ENCODE results near the gene LMNTD1. TPM values are rescaled to one million over a fixed set of nuclear protein-coding genes. Genes with fewer than 3 reads are reported as not detected.

LMNTD1 gene
- total RNA-seq, 1 donor from 2014 or later = not detected

GRCh38 chr12:25585021-25585523, 32.0 kb upstream of the LMNTD1 start:
- no peaks in the 10 kb centered on the region for H3K27me3 Mint-ChIP-seq (ENCODE audit: low read depth, unreplicated experiment)
- H3K4me1 Mint-ChIP-seq (ENCODE audit: low read depth, unreplicated experiment) = no peaks in the 10 kb centered on the region
- peaks cover 3% of the 10 kb centered on the region for H3K9me3 Mint-ChIP-seq (ENCODE audit: unreplicated experiment)
- TF ChIP-seq EZH2 (IDR thresholded peaks at IDR 0.05; ENCODE audit: insufficient read depth, low read length) (no peak), CTCF (IDR thresholded peaks at IDR 0.05; ENCODE audit: insufficient read depth, low read depth, low read length) (no peak)
- peak; percentile 76 for DNase-seq (ENCODE audit: low read depth)
- H3K79me2 ChIP-seq (ENCODE audit: insufficient read depth, low read length) = no peaks in the 10 kb centered on the region
- no peaks in the 10 kb centered on the region for H3K4me1 ChIP-seq (ENCODE audit: insufficient read depth, low read length)
- no peak overlapping the region for H3K4me3 Mint-ChIP-seq (ENCODE audit: unreplicated experiment)
- no peak overlapping the region for H2AFZ ChIP-seq (ENCODE audit: low read depth, low read length)
- H3K4me3 ChIP-seq (ENCODE audit: insufficient read depth, low read depth, low read length) = no peak overlapping the region
- no peak overlapping the region for H3K27ac ChIP-seq (ENCODE audit: low read depth, low read length)
- H3K9me3 ChIP-seq (ENCODE audit: insufficient read depth, low read depth, low read length) = peaks cover 10% of the 10 kb centered on the region
- H3K9ac ChIP-seq (ENCODE audit: low read length) = no peak overlapping the region
- no peaks in the 10 kb centered on the region for H3K36me3 ChIP-seq (ENCODE audit: insufficient read depth, low read length)
- no peak overlapping the region for H3K27ac Mint-ChIP-seq (ENCODE audit: unreplicated experiment)
- H3K27me3 ChIP-seq (ENCODE audit: insufficient read depth, low read length) = no peaks in the 10 kb centered on the region
- no peaks in the 10 kb centered on the region for H3K36me3 Mint-ChIP-seq (ENCODE audit: low read depth, unreplicated experiment)
- FAIRE-seq = no peak
- H4K20me1 ChIP-seq (ENCODE audit: insufficient read depth, low read length) = no peaks in the 10 kb centered on the region
- H3K4me2 ChIP-seq (ENCODE audit: low read length) = no peak overlapping the region

- Mint-ChIP-seq H3K27ac (ENCODE audit: unreplicated experiment) (no peak overlapping the region), H3K36me3 (ENCODE audit: low read depth, unreplicated experiment) (no peaks in the 10 kb centered on the region), H3K4me1 (ENCODE audit: low read depth, unreplicated experiment) (no peaks in the 10 kb centered on the region), H3K27me3 (ENCODE audit: low read depth, unreplicated experiment) (no peaks in the 10 kb centered on the region), H3K4me3 (ENCODE audit: unreplicated experiment) (no peak overlapping the region), H3K9me3 (ENCODE audit: unreplicated experiment) (peaks cover 3% of the 10 kb centered on the region)
- Histone ChIP-seq H3K79me2 (ENCODE audit: insufficient read depth, low read length) (no peaks in the 10 kb centered on the region), H2AFZ (ENCODE audit: low read depth, low read length) (no peak overlapping the region), H3K9me3 (ENCODE audit: insufficient read depth, low read depth, low read length) (peaks cover 10% of the 10 kb centered on the region), H3K27me3 (ENCODE audit: insufficient read depth, low read length) (no peaks in the 10 kb centered on the region), H3K9ac (ENCODE audit: low read length) (no peak overlapping the region), H3K36me3 (ENCODE audit: insufficient read depth, low read length) (no peaks in the 10 kb centered on the region), H3K27ac (ENCODE audit: low read depth, low read length) (no peak overlapping the region), H4K20me1 (ENCODE audit: insufficient read depth, low read length) (no peaks in the 10 kb centered on the region), H3K4me1 (ENCODE audit: insufficient read depth, low read length) (no peaks in the 10 kb centered on the region), H3K4me2 (ENCODE audit: low read length) (no peak overlapping the region), H3K4me3 (ENCODE audit: insufficient read depth, low read depth, low read length) (no peak overlapping the region)
- FAIRE-seq = no peak
- TF ChIP-seq EZH2 (IDR thresholded peaks at IDR 0.05; ENCODE audit: insufficient read depth, low read length) = no peak
- no peak for TF ChIP-seq CTCF (IDR thresholded peaks at IDR 0.05; ENCODE audit: insufficient read depth, low read depth, low read length)
- no peak for DNase-seq (ENCODE audit: low read depth)
Observed at GRCh38 chr12:25584596-25584995, 31.5 kb upstream of the LMNTD1 start.

- Mint-ChIP-seq H3K4me1 (ENCODE audit: low read depth, unreplicated experiment) (no peaks in the 10 kb centered on the region), H3K9me3 (ENCODE audit: unreplicated experiment) (peaks cover 3% of the 10 kb centered on the region), H3K27me3 (ENCODE audit: low read depth, unreplicated experiment) (no peaks in the 10 kb centered on the region), H3K4me3 (ENCODE audit: unreplicated experiment) (no peak overlapping the region), H3K36me3 (ENCODE audit: low read depth, unreplicated experiment) (no peaks in the 10 kb centered on the region), H3K27ac (ENCODE audit: unreplicated experiment) (no peak overlapping the region)
- TF ChIP-seq CTCF (IDR thresholded peaks at IDR 0.05; ENCODE audit: insufficient read depth, low read depth, low read length) (no peak), EZH2 (IDR thresholded peaks at IDR 0.05; ENCODE audit: insufficient read depth, low read length) (no peak)
- Histone ChIP-seq H3K27me3 (ENCODE audit: insufficient read depth, low read length) (no peaks in the 10 kb centered on the region), H3K4me2 (ENCODE audit: low read length) (no peak overlapping the region), H2AFZ (ENCODE audit: low read depth, low read length) (no peak overlapping the region), H3K4me1 (ENCODE audit: insufficient read depth, low read length) (no peaks in the 10 kb centered on the region), H3K36me3 (ENCODE audit: insufficient read depth, low read length) (no peaks in the 10 kb centered on the region), H3K9me3 (ENCODE audit: insufficient read depth, low read depth, low read length) (peaks cover 10% of the 10 kb centered on the region), H4K20me1 (ENCODE audit: insufficient read depth, low read length) (no peaks in the 10 kb centered on the region), H3K4me3 (ENCODE audit: insufficient read depth, low read depth, low read length) (no peak overlapping the region), H3K79me2 (ENCODE audit: insufficient read depth, low read length) (no peaks in the 10 kb centered on the region), H3K9ac (ENCODE audit: low read length) (no peak overlapping the region), H3K27ac (ENCODE audit: low read depth, low read length) (no peak overlapping the region)
- peak; percentile 29 for DNase-seq (ENCODE audit: low read depth)
- FAIRE-seq = no peak
Observed at GRCh38 chr12:25583545-25583944, 30.5 kb upstream of the LMNTD1 start.
